GM12878 (cell line): ENCODE results near the gene NFASC. TPM values are rescaled to one million over a fixed set of nuclear protein-coding genes. Genes with fewer than 3 reads are reported as not detected.

Experiments
- ATAC-seq: fragments of 200-7000 bp; cut with Tn5 transposase; 3 replicates; pipeline ENCODE4 v1.9.1; 2020; ENCODE audit warnings: mild to moderate bottlenecking, moderate library complexity
- BruUV-seq: library from RNA; stranded (reverse); fragments of 400-500 nt; replicated peaks from 2 replicates; lab custom pipeline; 2021; lab: Mats Ljungman, UMichigan
- CTCF ChIA-PET: fragments of 300-600 bp; sonication (Branson Sonifier 250); formaldehyde crosslinking; extraction: SDS; loops from one replicate; lab custom pipeline; 2021; ENCODE audit warnings: inconsistent platforms; lab: Yijun Ruan, JAX
- POLR2A ChIA-PET: fragments of 350-600 bp; formaldehyde crosslinking; extraction: SDS; loops from one replicate; lab custom pipeline; 2021; ENCODE audit warnings: inconsistent platforms; lab: Charles Lee
- RAD21 ChIA-PET: fragments of 300-600 bp; sonication (Branson Sonifier 250); formaldehyde crosslinking; loops from one replicate; lab custom pipeline; 2023; ENCODE audit warnings: antibody characterized with exemption; ENCODE audit not compliant: unreplicated experiment; lab: Charles Lee
- SMC1A ChIA-PET: fragments of 300-600 bp; sonication (Branson Sonifier 250); formaldehyde crosslinking; loops from one replicate; lab custom pipeline; 2023; ENCODE audit not compliant: unreplicated experiment, uncharacterized antibody; lab: Charles Lee
- DNase-seq: peaks from one replicate; pipeline ENCODE4 v3.0.0-alpha.2; 2011; ENCODE audit warnings: low read depth, low spot score
- FAIRE-seq: peaks from 3 replicates; lab custom pipeline; 2011; peaks lifted over from hg19 to GRCh38; lab: Jason Lieb, UNC
- H2AFZ ChIP-seq: 2 replicates; pipeline ENCODE4 v1.6.0; 2011; ENCODE audit warnings: low read depth, low read length, control low read depth; ENCODE audit not compliant: control insufficient read depth
- H3K27ac ChIP-seq: 2 replicates; pipeline ENCODE4 v1.5.1; 2011; ENCODE audit warnings: control low read depth; ENCODE audit not compliant: control insufficient read depth, insufficient read depth
- H3K27me3 ChIP-seq, 2 experiments: replicated peaks in 1 of 2; 2 replicates each; pipeline versions ENCODE4 v1.6.0 to v1.6.1; 2011; ENCODE audit warnings: low read length in 1 of 2; ENCODE audit not compliant: control insufficient read depth in 2 of 2, insufficient read depth in 2 of 2
- H3K36me3 ChIP-seq, 2 experiments: 2 replicates each; pipeline ENCODE4 v1.5.1; 2011; ENCODE audit warnings: low read length in 1 of 2; ENCODE audit not compliant: control insufficient read depth in 2 of 2, insufficient read depth in 2 of 2
- H3K4me1 ChIP-seq: 2 replicates; pipeline ENCODE4 v1.6.1; 2011; ENCODE audit warnings: mild to moderate bottlenecking, low read length, moderate library complexity, mixed read lengths; ENCODE audit not compliant: control insufficient read depth, insufficient read depth
- H3K4me2 ChIP-seq: 2 replicates; pipeline ENCODE4 v1.6.0; 2011; ENCODE audit warnings: control low read depth; ENCODE audit not compliant: control insufficient read depth, insufficient read depth
- H3K4me3 ChIP-seq: fragments of 200-600 bp; sonication (generic); 2 replicates; pipeline ENCODE4 v1.5.1; 2016
- H3K79me2 ChIP-seq: 2 replicates; pipeline ENCODE4 v1.6.0; 2011; ENCODE audit warnings: low read length; ENCODE audit not compliant: control insufficient read depth, insufficient read depth
- H3K9ac ChIP-seq: 2 replicates; pipeline ENCODE4 v1.8.0; 2011; ENCODE audit warnings: low read length, control low read depth, mixed read lengths; ENCODE audit not compliant: control insufficient read depth, insufficient read depth
- H3K9me3 ChIP-seq: replicated peaks from 3 replicates; pipeline ENCODE4 v1.5.1; 2011; ENCODE audit warnings: mild to moderate bottlenecking, low read length; ENCODE audit not compliant: control insufficient read depth, insufficient read depth
- H4K20me1 ChIP-seq: 2 replicates; pipeline ENCODE4 v1.6.0; 2011; ENCODE audit not compliant: control insufficient read depth, insufficient read depth
- FOXK2 ChIP-seq: fragments of 450-650 bp; IDR thresholded peaks from 2 replicates; pipeline ENCODE4 v1.6.1; 2017; ENCODE audit warnings: mild to moderate bottlenecking, moderate library complexity
- HDGF ChIP-seq: fragments of 450-650 bp; IDR thresholded peaks from 2 replicates; pipeline ENCODE4 v1.6.1; 2016; ENCODE audit warnings: antibody characterized with exemption
- MTA3 ChIP-seq: IDR thresholded peaks from 2 replicates; pipeline ENCODE4 v1.6.1; 2012; ENCODE audit warnings: low read length, inconsistent platforms, borderline replicate concordance
- PAX5 ChIP-seq: IDR thresholded peaks from 2 replicates; pipeline ENCODE4 v1.6.1; 2011; ENCODE audit warnings: low read depth, low read length, borderline replicate concordance
- RUNX3 ChIP-seq: IDR thresholded peaks from 2 replicates; pipeline ENCODE4 v1.6.1; 2012; ENCODE audit warnings: low read length, inconsistent platforms
- SMAD1 ChIP-seq: fragments of 450-650 bp; IDR thresholded peaks from 2 replicates; pipeline ENCODE4 v1.6.1; 2018; ENCODE audit warnings: mild to moderate bottlenecking, low read depth; ENCODE audit not compliant: partially characterized antibody
- YBX1 ChIP-seq: fragments of 450-650 bp; IDR thresholded peaks from 2 replicates; pipeline ENCODE4 v1.6.1; 2016; ENCODE audit warnings: antibody characterized with exemption
- WGBS: methylation state at CpG from one replicate; pipeline ENCODE4 v1.1.6; 2016; ENCODE audit warnings: low lambda C conversion rate; ENCODE audit not compliant: insufficient replicate concordance, insufficient coverage; ENCODE audit errors: missing lambda C conversion rate; 5-methylcytosine and 5-hydroxymethylcytosine counted together
- in situ Hi-C: fragments of 300-500 bp; cut with MboI; formaldehyde crosslinking; loops from 9 replicates; pipeline ENCODE4 v1.14.3; 2018; ENCODE audit warnings: mixed read lengths
- intact Hi-C: fragments of 100-400 bp; cut with micrococcal nuclease; formaldehyde crosslinking; loops from one replicate; pipeline ENCODE4 v1.14.2; 2022; ENCODE audit not compliant: unreplicated experiment
- polyA plus RNA-seq, 11 experiments: library from polyadenylated mRNA; depleted of rRNA in 4 of 11; unstranded in 6 of 11; stranded (reverse) in 5 of 11; fragments of >200 nt; fragmentation: Nextera tagmentation in 4 of 11; fragmentation: Illumina TruSeq in 1 of 11; extraction: Ambion mirVana in 4 of 11; extraction: Trizol in 1 of 11; gene quantifications; 1 replicate in 1 of 11; 2 replicates in 10 of 11; pipeline versions ENCODE4 v1.2.1 to v1.2.3, GENCODE V29; 2011 to 2016; ENCODE audit warnings: inconsistent platforms in 2 of 11, missing spikeins in 2 of 11, low read depth in 1 of 11
- total RNA-seq, 4 experiments: library from RNA; depleted of rRNA in 3 of 4; stranded (reverse); fragments of >200 nt in 3 of 4; fragmentation: Illumina TruSeq in 1 of 4; extraction: Trizol in 1 of 4; gene quantifications; 2 replicates each; pipeline versions ENCODE4 v1.2.1 to v1.2.3, GENCODE V29; 2013 to 2021
- TF ChIP-seq, protein P1 (sequence below): IDR thresholded peaks from 2 replicates; pipeline ENCODE4 v1.6.1; 2012; ENCODE audit warnings: low read length, inconsistent platforms
- TF ChIP-seq, protein P2 (sequence below): fragments of 150-350 bp; IDR thresholded peaks from 2 replicates; pipeline ENCODE4 v1.6.1; 2014; ENCODE audit warnings: mild to moderate bottlenecking, low read depth, low read length
- TF ChIP-seq, protein P3 (sequence below): fragments of 450-650 bp; IDR thresholded peaks from 2 replicates; pipeline ENCODE4 v1.6.1; 2017; ENCODE audit warnings: mild to moderate bottlenecking, low read depth, inconsistent platforms; ENCODE audit not compliant: poor library complexity, severe bottlenecking

Gene NFASC
- total and polyA plus RNA-seq, 10 of the 15 experiments (the other 5 are each of a cell fraction or from before 2014, with no cell fraction given), result 0.04 to 0.31 (median 0.12) TPM; not detected in 4

DNA sequence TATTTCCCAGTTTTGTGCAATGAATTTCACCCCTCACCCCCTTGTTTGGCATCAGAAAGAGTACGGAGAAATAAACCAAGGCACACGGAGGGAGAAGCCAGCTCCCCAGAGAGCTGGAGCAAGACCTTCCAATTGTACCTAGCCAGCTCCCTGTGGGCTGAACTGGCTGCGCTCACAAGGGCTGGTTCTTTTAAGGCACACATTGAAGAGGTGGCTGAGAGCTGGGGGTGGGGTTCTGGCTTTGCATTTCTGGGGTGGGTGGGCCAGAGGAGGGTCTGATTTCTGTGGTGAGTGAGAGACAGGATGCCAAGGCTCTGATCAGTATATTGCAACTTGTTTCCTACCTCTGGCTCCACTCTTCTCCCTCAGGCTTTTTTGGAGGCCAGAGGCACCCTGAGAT is 39.5 kb upstream of the NFASC start (continued):
- TF ChIP-seq, protein P1, sequence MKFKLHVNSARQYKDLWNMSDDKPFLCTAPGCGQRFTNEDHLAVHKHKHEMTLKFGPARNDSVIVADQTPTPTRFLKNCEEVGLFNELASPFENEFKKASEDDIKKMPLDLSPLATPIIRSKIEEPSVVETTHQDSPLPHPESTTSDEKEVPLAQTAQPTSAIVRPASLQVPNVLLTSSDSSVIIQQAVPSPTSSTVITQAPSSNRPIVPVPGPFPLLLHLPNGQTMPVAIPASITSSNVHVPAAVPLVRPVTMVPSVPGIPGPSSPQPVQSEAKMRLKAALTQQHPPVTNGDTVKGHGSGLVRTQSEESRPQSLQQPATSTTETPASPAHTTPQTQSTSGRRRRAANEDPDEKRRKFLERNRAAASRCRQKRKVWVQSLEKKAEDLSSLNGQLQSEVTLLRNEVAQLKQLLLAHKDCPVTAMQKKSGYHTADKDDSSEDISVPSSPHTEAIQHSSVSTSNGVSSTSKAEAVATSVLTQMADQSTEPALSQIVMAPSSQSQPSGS, result no peak
- TF ChIP-seq PAX5 (no peak), SMAD1 (no peak), YBX1 (no peak)
- TF ChIP-seq, protein P2, sequence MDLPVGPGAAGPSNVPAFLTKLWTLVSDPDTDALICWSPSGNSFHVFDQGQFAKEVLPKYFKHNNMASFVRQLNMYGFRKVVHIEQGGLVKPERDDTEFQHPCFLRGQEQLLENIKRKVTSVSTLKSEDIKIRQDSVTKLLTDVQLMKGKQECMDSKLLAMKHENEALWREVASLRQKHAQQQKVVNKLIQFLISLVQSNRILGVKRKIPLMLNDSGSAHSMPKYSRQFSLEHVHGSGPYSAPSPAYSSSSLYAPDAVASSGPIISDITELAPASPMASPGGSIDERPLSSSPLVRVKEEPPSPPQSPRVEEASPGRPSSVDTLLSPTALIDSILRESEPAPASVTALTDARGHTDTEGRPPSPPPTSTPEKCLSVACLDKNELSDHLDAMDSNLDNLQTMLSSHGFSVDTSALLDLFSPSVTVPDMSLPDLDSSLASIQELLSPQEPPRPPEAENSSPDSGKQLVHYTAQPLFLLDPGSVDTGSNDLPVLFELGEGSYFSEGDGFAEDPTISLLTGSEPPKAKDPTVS, result no peak
- TF ChIP-seq, all 136 proteins: peak for 0

DNA sequence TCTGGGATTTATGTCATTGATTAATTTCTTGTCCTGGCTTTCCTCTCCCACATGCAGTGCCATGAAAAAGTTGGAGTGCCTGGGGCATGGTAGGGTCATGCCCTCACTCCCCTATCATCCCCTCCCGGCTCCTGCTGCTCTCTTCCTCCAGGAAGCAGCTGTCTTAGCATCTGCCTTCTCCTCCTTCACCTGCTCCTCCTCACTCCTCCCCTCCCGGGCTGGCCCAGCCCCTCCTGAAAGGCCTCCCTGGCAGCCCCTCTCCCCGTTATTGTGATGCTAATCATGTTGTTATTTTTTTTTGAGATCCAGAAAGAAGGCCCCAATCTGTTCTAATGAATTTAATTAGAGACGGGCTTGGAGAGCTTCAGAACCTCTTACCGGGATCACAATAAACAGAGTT is 36.3 kb upstream of the NFASC start:
- CTCF ChIA-PET, result interaction anchor here (1.0 kb wide), 1 partner anchor 16 kb away, joined by 3 read pairs; no protein-coding TSS in a partner anchor
- WGBS, result 1% methylated on average over 5 of the region's 5 CpGs
- in situ Hi-C loops, result no loop called here
- H3K4me1 ChIP-seq, result no peaks in the 10 kb centered on the region
- TF ChIP-seq FOXK2 (no peak), RUNX3 (no peak), HDGF (no peak), MTA3 (no peak)
- TF ChIP-seq, protein P3, sequence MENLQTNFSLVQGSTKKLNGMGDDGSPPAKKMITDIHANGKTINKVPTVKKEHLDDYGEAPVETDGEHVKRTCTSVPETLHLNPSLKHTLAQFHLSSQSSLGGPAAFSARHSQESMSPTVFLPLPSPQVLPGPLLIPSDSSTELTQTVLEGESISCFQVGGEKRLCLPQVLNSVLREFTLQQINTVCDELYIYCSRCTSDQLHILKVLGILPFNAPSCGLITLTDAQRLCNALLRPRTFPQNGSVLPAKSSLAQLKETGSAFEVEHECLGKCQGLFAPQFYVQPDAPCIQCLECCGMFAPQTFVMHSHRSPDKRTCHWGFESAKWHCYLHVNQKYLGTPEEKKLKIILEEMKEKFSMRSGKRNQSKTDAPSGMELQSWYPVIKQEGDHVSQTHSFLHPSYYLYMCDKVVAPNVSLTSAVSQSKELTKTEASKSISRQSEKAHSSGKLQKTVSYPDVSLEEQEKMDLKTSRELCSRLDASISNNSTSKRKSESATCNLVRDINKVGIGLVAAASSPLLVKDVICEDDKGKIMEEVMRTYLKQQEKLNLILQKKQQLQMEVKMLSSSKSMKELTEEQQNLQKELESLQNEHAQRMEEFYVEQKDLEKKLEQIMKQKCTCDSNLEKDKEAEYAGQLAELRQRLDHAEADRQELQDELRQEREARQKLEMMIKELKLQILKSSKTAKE, result no peak
- H3K27ac ChIP-seq, result no peak overlapping the region
- no peak for DNase-seq
- POLR2A ChIA-PET, result no interaction called here
- no peak overlapping the region for H3K4me2 ChIP-seq
- H4K20me1 ChIP-seq, result 0 out of 2 replicates have a peak, but pooled peaks cover 2% of the 10 kb centered on the region
- no TSS peak for BruUV-seq
- no peak overlapping the region for H3K9ac ChIP-seq
- no peaks in the 10 kb centered on the region for H3K79me2 ChIP-seq
- H3K4me3 ChIP-seq, result no peak overlapping the region
- no peaks in the 10 kb centered on the region for H3K9me3 ChIP-seq
- ATAC-seq, result no peak
- SMC1A ChIA-PET, result no interaction called here
- H3K27me3 ChIP-seq, result peaks cover 2 to 4% of the 10 kb centered on the region in 2 experiments; a peak in 2 of 4 replicates
- no peaks in the 10 kb centered on the region for H3K36me3 ChIP-seq
- RAD21 ChIA-PET, result no interaction called here
- intact Hi-C loops, result no loop called here
- FAIRE-seq, result no peak
- H2AFZ ChIP-seq, result no peak overlapping the region
